H4 (cell line): ENCODE measurements around the gene CERS6. TPM values are rescaled to one million over a fixed set of nuclear protein-coding genes. Genes with fewer than 3 reads are reported as not detected.
A peak's percentile ranks its signal among the peaks of the same experiment; 100 is the strongest.
"Not testable (repeated sequence)": the region's sequence is repeated elsewhere in the genome, so short reads cannot be mapped to it uniquely, and the experiment has no call there.

Experiments
- DNase-seq: peaks from one replicate; pipeline ENCODE4 v3.0.0-alpha.2; 2015; ENCODE audit warnings: low spot score
- total RNA-seq: library from RNA; depleted of rRNA; stranded (reverse); fragments of >200 nt; shearing (Covaris generic); gene quantifications from 2 replicates; pipeline ENCODE4 v1.2.3, GENCODE V29; 2014

Gene CERS6
- total RNA-seq, 1 experiment from 2014 or later = 18.8 TPM

DNA sequence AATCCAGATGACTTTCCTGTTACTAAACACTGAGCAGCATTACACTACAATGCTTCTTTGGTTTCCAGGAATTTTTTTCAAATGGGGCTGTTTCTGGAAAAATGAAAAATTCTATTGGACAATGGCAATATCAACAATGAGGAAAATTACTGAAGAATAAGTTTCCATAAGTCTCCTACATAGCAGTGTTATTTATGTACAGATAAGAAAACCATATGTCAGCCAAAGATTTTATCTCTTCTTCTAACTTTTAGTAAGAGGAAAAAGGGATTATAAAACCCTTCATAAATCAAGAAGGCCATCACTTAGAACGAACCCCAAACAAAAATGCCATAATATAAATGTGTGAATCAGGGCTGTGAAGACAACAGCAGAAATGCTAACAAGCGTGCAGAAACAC, 314.7 kb downstream of the CERS6 start:
- no peak for DNase-seq

DNA sequence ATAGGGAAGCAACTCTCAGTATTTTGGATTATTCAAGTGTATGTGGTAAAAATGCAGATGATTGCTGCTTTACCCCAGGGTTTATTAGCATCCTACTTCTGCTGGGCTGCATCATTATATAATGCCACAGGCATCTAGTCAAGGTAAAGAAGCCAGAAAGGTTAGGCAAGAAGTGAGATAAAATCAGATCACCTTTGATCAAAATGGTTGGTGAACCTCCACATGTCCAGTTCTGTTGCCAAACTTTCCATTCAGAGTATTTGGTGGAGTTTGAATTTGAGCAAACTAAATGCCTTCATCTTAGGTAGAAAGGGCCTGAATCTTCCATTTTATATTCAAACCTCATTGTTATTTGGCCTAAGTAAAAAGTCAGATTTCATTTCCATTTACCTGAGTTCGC, 316.6 kb downstream of the CERS6 start:
- no peak for DNase-seq

DNA sequence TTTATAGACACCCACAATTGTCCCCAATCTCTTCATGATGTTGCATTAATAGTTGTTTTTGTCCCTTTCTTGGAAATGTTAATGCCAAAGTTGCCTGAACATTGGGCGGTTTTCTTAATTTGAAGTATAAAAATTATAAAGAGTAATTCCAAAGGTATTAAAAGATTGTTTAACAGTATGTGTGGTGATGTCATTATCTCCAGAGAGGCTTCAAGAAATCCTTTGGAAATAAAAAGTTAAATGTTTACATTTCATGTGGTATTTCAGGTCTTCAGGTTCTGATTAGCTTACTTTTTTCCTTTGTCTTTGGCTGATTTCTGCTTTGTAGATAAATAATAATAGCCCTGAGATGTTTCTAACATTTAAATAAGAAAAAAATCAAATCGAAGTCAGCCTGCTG, 317.1 kb downstream of the CERS6 start:
- DNase-seq = no peak

DNA sequence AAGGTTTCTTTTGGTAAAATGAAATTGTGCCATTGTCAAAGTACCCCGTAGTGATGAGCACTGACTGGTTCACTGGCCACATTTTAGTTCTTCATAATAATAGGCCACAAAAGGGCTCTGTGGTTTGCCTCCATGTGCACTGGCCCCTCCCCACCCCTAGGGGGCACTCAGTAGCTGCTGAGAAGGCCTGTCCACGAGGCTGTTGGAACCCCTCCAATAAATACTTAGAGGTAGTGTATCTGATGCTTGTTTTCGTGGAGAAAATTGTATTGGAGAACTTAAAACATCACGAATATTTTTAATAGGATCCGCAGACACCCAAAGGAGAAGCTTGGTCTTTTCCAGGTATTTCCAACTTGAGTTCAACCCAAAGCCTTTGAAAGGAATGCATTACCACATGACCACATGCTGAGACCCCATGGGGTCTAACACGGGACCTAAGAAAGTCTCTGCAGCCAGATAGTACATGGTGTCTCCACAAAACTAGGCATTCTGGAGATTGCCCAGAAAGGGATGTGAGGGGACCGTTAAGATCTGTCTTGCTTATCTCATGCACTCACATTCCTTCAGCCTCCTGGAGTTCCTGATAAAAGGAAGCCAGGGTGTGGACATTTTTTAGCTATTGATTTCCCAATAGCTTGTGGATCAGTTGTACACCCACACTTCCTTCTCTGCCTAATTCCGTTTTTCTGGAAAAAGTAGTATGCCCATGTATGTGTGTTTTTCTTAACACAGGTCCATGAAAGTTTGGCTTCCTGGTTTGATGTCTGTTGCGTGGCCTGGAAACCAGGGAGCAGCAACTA, 317.8 kb downstream of the CERS6 start:
- DNase-seq = peak; percentile 72

DNA sequence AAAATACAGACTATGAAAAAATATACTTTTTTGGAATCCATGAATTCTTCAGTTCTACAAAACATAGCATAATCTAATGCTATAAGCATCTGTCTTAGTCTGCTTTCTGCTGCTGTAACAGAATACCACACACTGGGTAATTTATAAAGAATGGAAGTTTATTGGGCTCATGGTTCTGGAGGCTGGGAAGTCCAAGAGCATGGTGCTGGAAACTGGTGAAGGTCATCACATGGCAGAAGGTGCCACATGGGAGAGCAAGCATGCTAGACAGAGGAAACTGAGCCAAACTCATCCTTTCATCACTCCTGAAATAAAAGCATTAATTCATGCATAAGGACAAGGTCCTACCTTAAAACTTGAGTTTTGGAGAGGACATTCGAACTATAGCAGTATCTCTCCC, 319.8 kb downstream of the CERS6 start:
- DNase-seq = no peak

DNA sequence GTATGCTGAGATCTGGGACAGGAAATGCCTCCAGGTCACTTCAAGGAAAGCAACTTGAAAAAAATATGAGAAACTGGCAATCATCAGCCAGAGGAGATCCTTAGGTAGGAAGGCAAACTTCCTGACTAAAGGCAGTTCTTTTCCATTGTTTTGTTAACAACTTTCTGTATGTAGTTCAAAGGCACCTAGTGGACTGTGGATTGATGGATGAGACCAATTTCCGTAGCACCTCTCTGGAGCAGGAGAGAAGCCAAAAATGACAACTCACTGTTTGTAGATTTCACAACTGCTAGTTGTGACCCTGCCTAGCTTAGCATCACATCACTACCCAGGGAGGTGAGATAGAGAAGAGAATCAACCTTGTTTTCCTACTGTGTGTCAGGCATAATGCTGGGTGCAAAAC, 324.6 kb downstream of the CERS6 start:
- no peak for DNase-seq

DNA sequence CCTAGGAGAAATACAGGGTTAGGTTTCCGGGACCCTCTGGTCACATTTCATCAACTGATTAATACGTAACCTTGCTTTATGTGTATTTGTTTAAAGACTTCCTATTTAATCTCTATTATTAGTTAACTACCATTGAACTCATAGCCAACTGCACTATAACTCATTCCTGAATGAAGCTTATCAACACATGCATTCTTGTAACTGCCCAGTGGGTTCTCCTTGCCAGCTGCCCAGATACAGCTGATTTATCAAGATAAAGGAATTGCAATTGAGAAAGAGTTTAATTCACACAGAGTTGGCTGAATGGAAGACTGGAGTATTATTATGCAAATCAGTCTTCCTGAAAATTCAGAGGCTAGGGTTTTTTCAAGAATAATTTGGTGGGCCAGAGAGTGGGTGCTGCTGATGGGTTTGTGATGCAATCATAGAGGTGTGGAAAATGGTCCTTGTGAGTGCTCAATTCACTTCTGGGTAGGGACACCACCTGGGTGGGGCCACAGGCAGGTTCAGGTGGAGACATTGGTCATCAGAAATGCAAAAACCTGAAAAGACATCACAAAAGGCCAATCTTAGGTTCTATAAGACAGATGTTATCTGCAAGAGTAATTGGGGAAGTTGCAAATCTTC, 325.2 kb downstream of the CERS6 start:
- no peak for DNase-seq

DNA sequence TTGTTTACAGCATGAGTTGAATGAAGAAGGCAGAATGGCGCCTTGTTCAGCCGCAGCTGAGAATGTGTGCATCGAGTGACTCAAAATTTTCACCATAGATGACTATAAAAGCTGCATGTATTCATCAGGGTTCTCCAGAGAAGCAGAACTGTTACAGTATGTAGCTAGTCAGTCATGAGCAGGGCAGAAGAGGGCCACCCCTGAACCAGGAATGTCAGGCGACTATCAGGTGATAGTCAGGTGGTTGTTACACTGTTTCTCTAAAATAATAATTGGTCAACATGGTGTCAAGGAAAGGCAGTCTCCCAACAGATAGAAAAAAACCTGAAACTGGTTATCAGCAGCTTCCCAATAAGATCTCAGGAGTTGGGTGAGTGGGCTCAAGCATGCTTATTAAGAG, 326.2 kb downstream of the CERS6 start:
- DNase-seq = no peak

DNA sequence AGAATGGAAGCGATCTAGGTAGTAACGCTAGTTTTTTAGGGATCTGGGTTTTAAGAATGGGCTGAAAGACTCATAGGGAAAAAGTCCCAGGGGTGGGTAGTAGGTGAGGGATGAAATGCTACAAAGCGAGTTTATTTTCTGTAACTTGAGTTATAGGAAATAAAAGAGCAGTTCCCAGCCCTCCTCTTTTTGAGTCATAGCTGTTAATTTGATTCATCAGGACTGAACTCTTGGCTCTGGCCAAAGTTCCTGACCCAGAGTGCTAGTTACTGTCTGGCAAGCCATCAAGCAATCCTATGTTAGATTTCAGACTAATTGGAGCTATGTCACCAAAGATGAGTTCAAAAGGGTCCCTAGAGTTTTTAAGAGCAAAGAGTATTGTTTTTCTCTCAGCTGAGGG, 328.9 kb downstream of the CERS6 start:
- no peak for DNase-seq

DNA sequence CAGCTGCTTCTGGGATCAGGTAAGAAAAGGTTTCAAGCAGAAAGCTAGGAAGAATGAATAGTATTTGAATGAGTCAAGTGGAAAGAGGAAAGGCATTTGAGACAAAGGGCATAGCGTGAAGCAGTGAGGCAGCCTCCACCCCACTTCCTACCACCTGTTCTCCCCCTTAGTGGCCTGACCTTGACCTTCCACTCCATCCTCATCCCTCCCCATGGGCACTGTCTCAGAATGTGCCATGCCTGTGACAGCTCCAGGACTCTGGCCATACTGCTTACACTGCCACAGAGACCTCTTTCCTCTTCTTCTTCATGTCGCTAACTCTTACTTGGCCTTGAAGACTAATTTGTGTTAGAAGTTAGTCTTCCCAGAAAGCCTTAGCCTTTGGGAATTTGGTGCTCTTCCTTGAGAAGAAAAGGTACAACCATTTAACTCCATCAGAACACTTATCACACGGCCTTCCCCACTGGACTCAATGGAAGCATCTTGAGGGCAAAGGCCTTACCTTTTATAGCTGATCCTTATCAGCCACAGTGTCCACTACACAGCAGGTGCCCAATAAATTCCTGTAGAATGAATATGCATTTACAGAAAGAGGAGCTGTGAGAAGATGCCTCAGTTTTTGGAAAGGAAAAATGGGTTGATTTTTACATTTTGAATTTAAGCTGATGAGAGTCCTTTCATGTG, 331.2 kb downstream of the CERS6 start:
- DNase-seq = no peak

DNA sequence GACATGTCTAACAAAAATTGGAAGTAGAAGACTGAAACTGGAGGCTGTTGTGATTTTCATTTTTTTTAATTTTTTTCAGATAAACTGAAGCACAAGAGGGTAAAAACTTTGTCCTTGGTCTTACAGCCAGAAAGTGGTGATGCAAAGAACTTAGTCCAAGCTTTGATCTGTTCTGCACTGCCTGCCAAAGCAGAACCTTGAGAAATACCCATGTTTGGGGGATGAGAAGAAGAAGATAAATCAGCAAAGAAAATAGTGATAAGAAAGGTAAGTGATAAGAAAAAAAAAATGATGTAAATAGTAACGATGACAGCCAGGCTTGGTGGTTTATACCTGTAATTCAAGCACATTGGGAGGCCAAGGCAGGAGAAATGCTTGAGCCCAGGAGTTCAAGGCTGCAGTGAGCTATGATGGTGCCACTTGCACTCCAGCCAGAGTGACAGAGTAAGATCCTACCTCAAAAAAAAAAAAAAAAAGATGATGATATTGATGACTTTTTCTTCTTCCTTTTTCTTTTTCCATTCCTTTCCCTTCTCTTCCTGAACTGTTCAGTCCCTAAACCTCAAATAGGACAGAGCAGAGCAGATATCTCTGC, 331.8 kb downstream of the CERS6 start:
- no peak for DNase-seq

DNA sequence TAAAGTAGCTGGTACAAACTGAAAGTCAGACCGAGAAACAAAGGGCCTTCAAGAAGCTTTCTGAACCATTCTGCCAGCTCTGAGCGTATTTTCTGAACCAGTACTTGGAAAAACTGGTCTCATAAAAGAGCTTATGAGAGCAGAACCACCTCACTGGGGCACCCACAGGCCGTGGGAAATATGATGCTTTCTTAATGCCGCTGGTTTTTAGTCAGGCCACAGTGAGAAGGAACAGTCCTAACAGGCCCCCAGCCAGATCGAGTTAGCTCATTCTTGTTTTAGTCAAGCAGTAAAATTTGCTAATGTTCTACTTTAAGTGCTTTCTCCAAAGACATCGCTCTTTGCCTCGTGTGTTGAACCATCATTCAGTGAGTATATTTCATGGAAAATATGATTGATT, 333.7 kb downstream of the CERS6 start:
- DNase-seq = no peak

DNA sequence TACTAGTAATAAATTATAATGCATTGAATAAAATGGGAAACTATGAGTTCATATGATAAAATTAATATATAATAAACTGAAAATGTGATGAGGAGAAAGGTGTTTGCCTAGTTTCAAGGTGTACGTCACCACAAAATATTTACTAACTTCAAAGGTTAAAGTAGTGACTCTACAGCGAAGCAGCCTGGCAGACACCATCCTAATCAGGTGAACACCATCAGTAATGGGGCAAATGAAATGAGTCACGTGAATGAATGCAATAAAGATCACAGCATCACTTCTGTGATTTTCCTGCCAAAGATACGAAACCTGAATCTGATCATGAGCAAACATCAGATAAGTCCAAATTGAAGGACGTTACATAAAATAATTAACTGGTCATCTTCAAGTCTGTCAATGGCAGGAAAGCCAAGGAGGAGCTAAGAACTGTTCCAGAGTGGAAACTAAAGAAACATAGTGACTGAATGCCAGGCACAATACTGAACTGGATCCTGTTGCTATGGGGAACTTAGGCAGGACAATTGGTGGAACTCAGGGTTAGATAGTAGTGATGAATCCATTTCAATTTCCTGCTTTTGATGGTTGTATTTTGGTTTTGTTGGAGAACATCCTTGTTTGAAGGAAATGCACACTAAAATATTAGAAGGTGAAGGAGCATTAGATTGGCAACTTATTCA, 334.3 kb downstream of the CERS6 start:
- DNase-seq = no peak

DNA sequence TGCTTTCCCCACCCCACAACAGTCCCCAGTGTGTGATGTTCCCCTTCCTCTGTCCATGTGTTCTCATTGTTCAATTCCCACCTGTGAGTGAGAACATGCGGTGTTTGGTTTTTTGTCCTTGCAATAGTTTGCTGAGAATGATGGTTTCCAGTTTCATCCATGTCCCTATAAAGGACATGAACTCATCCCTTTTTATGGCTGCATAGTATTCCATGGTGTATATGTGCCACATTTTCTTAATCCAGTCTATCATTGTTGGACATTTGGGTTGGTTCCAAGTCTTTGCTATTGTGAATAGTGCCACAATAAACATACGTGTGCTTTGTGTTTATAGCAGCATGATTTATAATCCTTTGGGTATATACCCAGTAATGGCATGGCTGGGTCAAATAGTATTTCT, 335.1 kb downstream of the CERS6 start:
- DNase-seq = not testable (repeated sequence)

DNA sequence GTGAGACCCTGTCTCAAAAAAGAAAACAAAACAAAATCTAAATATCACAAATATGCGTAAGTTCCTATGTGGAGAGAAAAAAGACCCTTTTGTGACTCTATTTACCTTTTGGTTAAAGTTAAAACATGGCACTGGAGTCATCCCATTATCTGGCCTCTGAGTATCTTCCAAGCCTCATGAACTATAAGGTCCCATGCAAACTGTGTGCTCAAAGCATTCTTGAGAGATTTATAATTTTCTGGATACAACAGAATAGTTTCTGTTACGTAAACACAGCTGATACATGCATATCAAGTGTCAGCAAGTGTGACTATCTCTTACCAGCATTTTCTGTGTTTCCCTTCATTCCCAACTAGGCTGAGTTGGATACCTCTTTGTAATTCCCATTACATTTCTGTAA, 337.5 kb downstream of the CERS6 start:
- no peak for DNase-seq

DNA sequence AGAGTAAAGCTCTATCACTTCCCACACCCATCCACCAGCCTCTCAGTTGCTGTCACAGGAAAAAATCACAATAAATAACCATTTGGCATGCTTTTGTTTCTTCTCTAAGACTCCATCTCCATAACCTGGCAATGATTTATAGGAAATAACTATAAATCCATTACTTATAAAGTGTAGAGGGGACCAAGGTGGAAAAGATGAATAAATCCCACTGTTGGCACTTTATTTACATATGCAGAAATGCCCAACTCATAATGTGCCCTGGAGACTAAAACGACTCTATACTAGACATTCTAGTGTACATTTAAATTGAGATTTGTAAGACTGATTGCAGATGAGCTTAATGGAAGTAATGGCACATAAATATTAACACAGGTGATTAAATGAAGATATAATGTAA, 338.9 kb downstream of the CERS6 start:
- no peak for DNase-seq

DNA sequence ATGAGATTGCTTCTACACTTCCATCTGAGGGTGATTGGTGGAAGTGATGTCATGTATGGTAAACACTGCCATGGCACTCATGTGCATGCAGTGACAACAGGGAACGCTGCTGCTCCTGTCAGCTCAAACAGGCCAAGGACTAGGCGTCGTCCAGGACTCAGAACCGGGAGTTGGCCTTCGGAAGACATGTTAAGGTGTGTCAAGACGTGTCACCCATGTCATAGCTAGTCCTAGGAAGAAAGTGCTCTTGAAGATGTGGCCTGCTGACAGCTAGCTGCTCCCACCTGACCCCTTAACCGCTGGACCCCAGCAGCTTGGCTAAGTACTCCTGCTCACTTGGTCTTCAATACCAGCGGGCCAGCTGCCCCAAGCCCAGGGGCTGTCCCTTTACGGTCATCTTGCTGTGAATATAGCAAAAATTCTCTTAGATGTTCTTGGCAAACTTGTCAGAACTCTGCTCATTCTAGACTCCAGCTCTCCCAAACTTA, 340.1 kb downstream of the CERS6 start:
- no peak for DNase-seq

DNA sequence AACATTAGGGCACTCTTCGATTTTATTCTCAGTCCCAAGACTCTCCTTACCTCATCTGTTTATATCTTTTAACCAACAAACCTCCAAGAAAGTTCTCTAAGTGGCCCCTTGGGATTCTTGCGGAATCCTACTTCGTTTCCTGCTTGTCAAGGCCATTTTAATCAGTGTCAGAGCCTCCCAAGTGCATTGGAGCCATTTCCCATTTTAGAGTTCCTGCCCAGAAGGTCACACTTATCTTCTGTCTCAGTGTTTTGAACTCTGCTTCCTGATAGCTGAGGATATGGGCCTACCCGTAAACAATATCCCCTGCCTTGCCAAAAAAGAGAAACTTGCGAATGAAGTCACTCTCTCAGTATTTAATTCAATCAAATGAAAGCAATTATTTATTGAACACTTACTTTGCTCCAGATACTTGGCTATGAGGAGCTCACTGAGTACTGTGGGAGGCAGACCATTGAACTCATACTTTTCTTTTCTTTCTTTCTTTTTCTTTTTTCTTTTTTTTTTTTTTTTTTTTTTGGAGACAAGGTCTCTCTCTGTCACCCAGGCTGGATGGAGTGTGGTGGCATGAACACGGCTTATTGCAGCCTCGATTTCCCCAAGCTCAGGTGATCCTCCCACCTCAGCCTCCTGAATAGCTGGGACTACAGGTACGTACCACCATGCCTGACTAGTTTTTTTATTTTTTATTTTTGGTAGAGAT, 340.7 kb downstream of the CERS6 start:
- DNase-seq = peak; percentile 47

DNA sequence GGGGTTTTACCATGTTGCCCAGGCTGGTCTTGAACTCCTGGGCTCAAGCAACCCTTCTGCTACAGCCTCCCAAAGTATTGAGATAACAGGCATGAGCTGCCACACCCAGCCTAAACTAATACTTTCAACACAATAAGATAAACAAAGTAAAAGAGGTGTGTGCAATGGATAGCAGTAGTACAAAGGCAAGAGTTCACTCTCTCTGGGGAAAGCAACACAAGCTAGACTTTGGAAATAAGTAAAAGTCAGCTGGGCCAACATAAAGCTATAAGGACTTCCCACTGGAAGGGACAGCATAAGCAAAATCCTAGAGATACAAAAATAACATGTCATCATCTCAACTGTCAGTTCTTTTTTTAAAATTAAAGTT, 341.2 kb downstream of the CERS6 start:
- DNase-seq = no peak

DNA sequence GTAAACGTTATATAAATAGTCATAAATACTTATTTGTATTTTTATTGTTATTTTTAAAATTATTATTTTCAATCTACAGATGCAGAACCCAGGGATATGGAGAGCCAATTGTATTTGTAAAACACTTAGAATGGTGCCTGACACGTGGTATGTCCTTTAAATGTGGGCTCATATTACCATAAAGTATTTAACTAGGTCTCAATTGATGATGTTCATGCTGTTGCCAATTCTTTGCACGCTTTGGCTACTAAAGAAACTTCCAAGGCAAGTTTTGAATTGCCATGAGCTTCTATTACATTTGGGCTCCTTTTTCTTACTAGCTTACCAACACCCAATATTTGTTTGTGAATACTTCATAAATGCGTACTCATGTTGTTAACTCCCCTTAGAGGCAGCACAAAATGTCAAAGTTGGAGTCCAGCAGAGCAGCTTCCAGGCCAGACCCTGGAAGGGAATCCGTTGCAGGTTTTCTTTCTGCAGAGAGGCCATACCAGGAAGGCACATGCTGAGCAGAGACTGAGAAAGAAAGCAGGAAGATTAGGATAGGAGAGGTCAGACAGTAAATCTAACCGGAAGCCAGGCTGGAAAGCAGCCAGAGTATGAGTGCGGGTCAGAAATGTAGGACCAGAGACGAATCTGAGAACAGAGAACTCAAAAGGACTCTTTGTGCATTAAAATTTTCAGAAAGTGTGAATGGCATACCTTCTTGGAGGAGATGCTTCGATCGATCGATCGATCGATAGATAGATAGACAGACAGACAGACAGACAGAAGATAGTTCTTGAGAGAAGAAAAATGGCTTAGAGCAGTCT, 342.2 kb downstream of the CERS6 start:
- DNase-seq = no peak
